ENCODE results near the gene HGS.
A peak's percentile ranks its signal among the peaks of the same experiment; 100 is the strongest.
"Not testable (repeated sequence)": the region's sequence is repeated elsewhere in the genome, so short reads cannot be mapped to it uniquely, and the experiment has no call there.

HGS gene

DNA sequence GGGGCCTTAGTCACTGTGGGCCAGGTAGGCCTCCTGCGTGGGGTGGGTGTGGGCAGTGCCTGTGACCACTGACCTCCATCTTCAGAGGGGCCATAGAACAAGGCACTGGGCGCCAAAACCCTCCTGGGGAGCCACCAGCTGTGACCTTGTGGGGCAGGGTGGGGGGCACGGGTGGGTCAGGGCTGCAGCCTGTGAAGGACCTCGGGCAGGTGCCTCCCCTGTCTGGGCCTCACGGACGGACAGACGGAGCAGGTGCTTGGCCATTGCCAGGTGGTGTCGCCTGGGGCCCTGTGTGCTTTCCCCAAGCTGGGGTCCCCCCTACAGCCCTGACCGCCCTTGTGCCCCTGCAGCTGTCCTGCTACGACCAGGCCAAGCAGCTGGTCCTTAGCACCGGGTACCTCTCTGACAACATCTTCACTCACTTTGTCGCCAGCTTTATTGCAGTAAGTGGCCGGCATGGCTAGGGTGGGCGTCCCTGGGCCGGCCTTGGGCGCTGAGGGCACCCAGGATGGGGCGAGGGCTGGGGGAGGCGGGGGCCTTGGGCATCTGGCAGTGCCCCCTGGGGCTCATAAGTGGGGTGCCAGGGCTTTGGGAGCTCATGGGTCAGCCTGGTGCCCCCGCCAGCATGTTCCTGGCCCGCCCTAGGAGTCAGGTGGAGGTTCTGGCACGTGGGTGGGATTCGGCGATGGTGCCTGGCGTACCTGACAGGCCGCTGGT, 33.4 kb downstream of the HGS start:
- DNase-seq (ENCODE audit: low spot score), result no peak

GRCh38 chr17:81717766-81718089, 33.9 kb downstream of the HGS start:
- DNase-seq (ENCODE audit: low spot score), result no peak

- no peak for DNase-seq (ENCODE audit: low spot score)
Measured at GRCh38 chr17:81719410-81720266, 35.8 kb downstream of the HGS start.

DNA sequence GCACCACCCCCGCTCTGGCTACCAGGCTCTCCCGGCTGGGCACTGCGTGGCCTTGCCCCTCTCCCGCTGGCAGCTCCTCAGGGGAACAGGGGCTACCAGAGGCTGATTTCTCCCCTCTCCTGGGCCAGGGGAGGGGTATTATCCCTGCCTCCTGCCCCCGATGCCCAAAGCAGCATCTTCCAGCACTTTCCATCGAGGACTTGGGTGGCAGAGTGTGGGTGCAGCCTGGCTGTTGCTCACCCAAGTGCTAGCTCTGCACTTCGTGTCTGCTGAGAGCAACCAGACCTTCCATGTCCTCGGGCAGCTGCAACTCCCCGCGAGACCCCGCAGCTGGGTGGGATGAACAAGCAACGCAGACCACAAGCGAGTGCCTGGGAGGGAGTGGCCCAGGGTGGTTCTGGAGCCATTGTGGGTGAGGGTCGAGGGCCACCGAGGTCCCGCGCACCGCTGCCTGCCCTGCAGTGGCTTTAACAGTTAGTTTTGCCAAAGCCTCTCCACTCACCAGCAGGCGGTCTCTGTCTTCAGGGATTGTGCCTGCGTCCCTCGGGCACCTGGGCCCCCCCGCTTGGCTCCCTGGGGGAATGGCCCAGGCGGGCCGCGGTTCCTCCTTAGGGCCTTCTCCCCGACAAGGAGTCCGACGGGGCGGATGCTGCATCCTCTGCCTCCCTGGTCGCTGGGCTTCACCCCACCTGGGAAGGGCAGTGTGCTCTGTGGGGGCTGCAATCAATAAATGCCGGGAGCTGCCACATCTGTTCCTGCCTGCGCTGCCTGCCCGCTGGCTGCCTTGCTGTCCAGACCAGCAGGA, 36.7 kb downstream of the HGS start:
- no peak for DNase-seq (ENCODE audit: low spot score)

DNA sequence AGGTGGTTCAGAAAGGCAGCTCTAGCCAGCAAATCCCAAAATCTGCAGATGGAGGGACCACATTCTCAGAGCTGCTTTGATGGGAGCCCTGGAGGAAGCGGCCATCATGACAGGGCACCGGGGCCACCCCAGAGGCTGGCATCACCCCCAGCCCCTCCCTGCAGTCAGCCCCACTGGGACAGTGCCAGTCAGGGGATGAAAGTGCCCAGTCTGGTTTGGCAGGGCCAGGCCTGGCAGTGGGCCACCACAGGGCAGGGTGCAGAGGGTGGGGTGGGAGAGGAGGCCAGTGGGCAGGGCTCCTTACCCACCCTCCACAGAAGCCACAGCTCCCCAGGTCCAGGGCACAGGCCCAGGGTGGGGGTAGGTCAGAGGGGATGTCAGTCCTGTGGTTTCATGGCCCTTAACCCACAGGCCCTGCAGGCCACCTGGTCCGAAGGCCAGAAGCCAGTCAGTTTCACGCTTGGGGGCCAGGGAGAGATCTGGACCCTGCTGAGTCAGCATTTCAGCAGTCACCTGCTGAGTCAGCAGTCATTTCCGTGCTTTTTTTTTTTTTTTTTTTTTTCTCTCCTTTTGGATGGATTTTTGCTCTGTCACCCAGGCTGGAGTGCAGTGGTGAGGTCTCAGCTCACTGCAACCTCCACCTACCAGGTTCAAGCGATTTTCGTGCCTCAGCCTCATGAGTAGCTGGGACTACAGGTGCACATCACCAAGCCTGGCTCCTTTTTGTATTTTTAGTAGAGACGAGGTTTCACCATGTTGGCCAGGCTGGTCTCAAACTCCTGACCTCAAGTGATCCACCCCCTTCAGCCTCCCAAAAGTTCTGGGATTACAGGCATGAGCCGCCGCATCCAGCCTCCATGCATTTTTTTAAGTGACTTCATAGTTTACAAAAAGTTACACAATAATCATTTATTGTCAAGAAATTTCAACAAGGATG, 38.6 kb downstream of the HGS start:
- DNase-seq (ENCODE audit: low spot score), result peak; percentile 67

DNA sequence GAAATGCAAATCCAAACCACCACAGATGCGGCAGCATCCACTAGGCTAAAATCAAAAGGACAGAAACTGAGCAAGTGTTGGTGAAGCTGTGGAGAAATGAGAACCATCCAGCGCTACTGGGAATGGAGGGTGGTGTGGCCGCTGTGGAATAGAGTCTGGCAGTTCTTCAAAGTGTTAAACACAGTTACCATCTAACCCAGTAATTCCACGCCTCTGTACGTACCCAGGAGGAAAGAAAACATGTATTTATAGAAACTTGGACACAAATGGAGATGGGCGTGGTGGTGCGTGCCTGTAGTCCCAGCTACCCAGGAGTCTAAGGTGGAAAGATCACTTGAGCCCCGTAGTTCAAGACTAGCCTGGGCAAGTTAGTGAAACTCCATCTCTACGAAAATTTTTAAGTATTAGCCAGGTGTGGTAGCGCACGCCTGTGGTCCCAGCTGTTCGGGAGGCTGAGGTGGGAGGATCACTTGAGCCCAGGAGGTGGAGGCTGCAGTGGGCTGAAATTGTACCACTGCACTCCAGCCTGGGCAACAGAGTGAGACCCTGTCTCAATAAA, 39.9 kb downstream of the HGS start:
- peak; percentile 64 for DNase-seq (ENCODE audit: low spot score)

DNA sequence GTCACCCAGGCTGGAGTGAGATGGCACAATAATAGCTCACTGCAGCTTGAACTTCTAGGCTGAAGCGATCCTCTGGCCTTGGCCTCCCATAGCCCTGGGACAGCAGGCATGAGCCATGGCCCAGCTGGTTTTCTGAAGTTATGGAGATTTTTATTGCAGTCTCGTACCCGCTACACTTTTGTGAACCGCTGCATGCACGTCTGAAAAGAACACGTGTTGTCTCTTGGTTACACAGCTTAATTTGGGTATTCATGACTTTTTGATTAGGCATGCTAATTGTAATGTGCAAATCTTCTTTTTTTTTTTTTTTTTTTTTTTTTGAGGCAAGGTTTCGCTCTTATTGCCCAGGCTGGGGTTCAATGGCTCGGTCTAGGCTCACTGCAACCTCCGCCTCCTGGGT, 41.6 kb downstream of the HGS start:
- no peak for DNase-seq (ENCODE audit: low spot score)

- DNase-seq (ENCODE audit: low spot score), result no peak
Measured at GRCh38 chr17:81726004-81726403, 42.2 kb downstream of the HGS start.

GRCh38 chr17:81727324-81728031, 43.7 kb downstream of the HGS start:
- no peak for DNase-seq (ENCODE audit: low spot score)

- DNase-seq (ENCODE audit: low spot score), result peak; percentile 79
Measured at GRCh38 chr17:81733507-81734404, 49.9 kb downstream of the HGS start.

DNA sequence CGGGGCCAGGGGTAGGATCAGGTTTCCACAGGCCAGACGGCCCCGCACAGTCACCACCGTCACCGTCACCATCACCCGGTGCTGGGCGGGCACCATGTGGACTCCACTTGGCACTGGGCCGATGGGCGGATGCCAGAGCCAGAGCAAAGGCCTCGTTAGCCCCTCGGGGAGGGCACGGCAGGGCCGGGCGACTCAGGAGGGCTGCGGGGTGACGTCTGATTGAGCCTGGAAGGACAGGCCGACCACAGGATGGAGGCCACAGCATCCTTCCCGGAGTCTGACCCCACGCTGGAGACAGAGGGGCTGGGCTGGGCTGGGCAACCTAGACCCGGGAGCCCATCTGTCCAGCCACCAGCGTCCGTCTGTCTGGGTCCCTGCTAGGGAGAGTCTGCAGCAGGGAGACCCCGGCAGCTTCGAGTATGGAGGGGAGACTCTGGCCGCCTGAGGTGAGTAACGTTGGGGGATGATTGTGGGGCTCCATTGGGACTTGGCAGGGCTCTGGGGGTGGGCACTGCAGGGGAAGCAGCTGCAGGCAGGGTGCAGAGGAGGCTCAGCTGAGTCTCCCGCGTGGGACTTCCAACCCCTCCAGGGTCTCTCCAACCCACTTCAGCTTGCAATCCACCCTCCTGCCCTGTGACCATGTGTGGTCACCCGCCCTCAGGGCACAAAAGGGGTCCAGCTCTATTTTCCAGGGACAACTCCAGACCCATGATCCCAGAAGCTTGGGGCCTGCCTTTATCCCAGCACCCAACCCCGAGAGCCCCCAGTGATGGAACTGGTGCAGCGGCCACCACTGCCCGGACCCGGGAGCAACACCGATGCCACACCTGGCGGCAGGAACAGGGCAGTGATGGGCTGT, 50.8 kb downstream of the HGS start:
- no peak for DNase-seq (ENCODE audit: low spot score)

DNA sequence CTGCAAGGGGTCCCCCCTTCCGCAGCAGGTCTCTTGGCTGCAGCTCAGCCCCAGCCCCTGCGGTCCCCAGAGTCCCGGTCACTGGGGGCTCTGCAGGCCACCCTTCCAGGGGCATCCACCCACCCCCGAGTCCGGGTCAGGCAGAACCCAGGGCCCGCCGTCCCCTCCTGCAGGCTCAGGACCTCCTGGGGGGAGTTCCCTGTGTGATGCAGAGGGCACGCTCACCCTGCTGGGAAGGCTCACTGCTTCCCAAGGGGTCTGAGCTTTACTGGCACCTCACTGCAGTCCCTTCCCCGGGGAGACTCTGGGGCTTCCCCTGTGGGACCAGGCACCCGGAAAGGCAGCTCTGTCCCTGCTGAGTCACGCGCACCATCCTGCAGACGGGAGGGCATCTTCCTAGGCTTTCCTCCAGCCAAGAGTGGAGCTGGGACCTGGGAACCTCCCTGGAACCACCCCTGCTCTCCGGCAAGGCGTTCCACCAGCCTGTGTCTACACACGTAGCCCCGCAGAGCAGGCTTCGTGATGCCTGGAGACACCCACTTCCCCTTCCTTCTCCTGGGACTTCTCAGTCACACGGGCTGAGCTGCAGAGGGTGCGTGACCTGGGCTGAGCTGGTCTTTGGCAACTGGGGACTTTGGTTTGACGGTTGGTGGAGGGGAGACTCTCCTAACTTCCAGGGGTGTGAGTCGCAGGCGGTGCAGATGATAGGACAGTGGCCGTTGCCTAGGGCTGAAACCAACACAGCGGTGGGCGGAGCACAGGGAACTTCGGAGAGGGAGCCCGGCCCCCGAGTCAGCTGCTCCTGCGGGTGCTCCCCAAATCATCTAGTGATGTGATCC, 51.7 kb downstream of the HGS start:
- DNase-seq (ENCODE audit: low spot score), result no peak

- DNase-seq (ENCODE audit: low spot score), result no peak
Measured at GRCh38 chr17:81737947-81738800, 54.4 kb downstream of the HGS start.

- DNase-seq (ENCODE audit: low spot score), result no peak
Measured at GRCh38 chr17:81738801-81739393, 55.1 kb downstream of the HGS start.

DNA sequence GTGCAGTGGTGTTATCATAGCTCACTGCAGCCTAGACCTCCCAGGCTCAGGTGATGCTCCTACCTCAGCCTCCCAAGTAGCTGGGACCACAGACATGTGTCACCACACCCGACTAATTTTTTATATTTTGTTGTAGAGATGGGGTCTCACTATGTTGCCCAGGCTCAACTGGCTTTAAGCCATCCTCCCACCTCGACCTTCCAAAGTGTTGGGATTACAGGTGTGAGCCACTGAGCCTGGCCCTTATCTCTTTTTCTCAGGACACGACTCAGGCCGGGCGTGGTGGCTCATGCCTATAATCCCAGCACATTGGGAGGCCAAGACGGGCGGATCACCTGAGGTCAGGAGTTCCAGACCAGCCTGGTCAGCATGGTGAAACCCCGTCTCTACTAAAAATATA, 55.8 kb downstream of the HGS start:
- DNase-seq (ENCODE audit: low spot score), result not testable (repeated sequence)

- DNase-seq (ENCODE audit: low spot score), result no peak
Measured at GRCh38 chr17:81740395-81740961, 56.7 kb downstream of the HGS start.
